ENCODE results near the gene PKD1L1. TPM values are rescaled to one million over a fixed set of nuclear protein-coding genes. Genes with fewer than 3 reads are reported as not detected.
A peak's percentile ranks its signal among the peaks of the same experiment; 100 is the strongest.

The PKD1L1 gene
- total RNA-seq, 6 donors from 2014 or later: 0.46 to 4.8 (median 0.75) TPM

DNA sequence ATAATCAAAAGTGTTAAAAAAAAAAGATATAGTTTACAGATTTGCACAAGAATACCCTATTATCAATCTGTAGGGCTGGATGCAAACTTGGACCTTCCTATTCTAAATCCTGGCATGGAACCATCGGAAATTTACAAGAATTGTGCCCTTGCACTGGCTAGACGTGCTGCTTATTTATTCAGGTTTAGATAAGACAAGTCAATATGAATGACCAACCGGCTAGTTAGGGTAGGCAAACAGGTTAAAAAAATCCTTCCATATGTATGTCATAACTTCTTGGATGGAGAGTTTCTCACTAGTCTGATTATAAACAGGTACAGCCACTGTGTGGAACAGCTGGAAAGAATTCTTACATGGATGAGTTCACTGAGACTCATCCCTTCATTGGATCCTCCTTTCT is 41.4 kb downstream of the PKD1L1 start:
- Histone ChIP-seq H3K4me3 (no peak overlapping the region), H3K36me3 (no peaks in the 10 kb centered on the region), H3K4me1 (no peaks in the 10 kb centered on the region), H3K27me3 (no peaks in the 10 kb centered on the region), H3K9me3 (no peaks in the 10 kb centered on the region), H3K27ac (no peak overlapping the region)
- ATAC-seq (ENCODE audit: low FRiP score in 2 of 2) (no peak), DNase-seq (no peak)
- WGBS, 2 donors: 67 to 78% methylated on average over 3 of the region's 3 CpGs
- no peak for TF ChIP-seq POLR2AphosphoS5 (IDR thresholded peaks at IDR 0.05)
- TF ChIP-seq, protein P1, sequence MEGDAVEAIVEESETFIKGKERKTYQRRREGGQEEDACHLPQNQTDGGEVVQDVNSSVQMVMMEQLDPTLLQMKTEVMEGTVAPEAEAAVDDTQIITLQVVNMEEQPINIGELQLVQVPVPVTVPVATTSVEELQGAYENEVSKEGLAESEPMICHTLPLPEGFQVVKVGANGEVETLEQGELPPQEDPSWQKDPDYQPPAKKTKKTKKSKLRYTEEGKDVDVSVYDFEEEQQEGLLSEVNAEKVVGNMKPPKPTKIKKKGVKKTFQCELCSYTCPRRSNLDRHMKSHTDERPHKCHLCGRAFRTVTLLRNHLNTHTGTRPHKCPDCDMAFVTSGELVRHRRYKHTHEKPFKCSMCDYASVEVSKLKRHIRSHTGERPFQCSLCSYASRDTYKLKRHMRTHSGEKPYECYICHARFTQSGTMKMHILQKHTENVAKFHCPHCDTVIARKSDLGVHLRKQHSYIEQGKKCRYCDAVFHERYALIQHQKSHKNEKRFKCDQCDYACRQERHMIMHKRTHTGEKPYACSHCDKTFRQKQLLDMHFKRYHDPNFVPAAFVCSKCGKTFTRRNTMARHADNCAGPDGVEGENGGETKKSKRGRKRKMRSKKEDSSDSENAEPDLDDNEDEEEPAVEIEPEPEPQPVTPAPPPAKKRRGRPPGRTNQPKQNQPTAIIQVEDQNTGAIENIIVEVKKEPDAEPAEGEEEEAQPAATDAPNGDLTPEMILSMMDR (IDR thresholded peaks at IDR 0.05): no peak

GRCh38 chr7:47905076-47905920 is 43.0 kb downstream of the PKD1L1 start:
- no peaks in the 10 kb centered on the region for H3K27me3 ChIP-seq
- no peak for TF ChIP-seq POLR2A (IDR thresholded peaks at IDR 0.05)
- no peak for TF ChIP-seq EP300 (IDR thresholded peaks at IDR 0.05)
- TF ChIP-seq POLR2AphosphoS5 (IDR thresholded peaks at IDR 0.05): no peak
- TF ChIP-seq, protein P1 (IDR thresholded peaks at IDR 0.05): no peak
- no peaks in the 10 kb centered on the region for H3K36me3 ChIP-seq
- no peak overlapping the region for H3K27ac ChIP-seq
- no peaks in the 10 kb centered on the region for H3K4me1 ChIP-seq
- no peak for ATAC-seq (ENCODE audit: low FRiP score in 2 of 2)
- DNase-seq: no peak
- no peak overlapping the region for H3K4me3 ChIP-seq
- WGBS, 2 donors: 80 to 83% methylated on average over 7 to 10 of the region's 10 CpGs
- H3K9me3 ChIP-seq: no peaks in the 10 kb centered on the region

GRCh38 chr7:47902013-47902412 is 46.3 kb downstream of the PKD1L1 start:
- 78 to 86% methylated on average over 4 of the region's 4 CpGs for WGBS, 2 donors
- Histone ChIP-seq H3K4me1 (no peaks in the 10 kb centered on the region), H3K4me3 (no peak overlapping the region), H3K9me3 (no peaks in the 10 kb centered on the region), H3K36me3 (no peaks in the 10 kb centered on the region), H3K27ac (no peak overlapping the region), H3K27me3 (no peaks in the 10 kb centered on the region)
- DNase-seq (no peak), ATAC-seq (ENCODE audit: low FRiP score in 2 of 2) (no peak)
- TF ChIP-seq EP300 (IDR thresholded peaks at IDR 0.05): no peak
- TF ChIP-seq POLR2AphosphoS5 (IDR thresholded peaks at IDR 0.05): no peak

DNA sequence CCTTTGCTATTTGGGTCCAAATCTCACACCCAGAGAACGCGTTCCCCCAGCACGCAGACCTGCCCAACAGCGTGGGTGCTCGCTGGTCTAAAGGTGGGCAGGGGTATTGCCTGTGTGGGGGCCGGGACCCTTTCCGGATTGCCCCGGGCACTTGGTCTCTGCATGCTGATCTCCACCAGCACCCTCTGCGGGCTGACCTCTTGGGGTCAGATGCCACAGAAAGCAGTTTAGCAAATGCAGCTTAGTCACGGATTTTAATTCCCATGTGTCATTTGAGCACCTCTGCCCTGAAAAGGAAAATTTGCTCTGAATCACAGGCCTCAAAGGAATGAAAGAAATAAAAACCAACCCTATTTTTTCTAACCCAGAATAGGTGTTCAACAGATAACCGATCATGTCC is 46.7 kb downstream of the PKD1L1 start:
- TF ChIP-seq POLR2AphosphoS5 (IDR thresholded peaks at IDR 0.05): no peak
- ATAC-seq (ENCODE audit: low FRiP score in 2 of 2): no peak
- Histone ChIP-seq H3K27me3 (no peaks in the 10 kb centered on the region), H3K9me3 (no peaks in the 10 kb centered on the region), H3K36me3 (no peaks in the 10 kb centered on the region), H3K4me3 (no peak overlapping the region), H3K4me1 (no peaks in the 10 kb centered on the region), H3K27ac (no peak overlapping the region)
- peak in 1 of 2 donors; percentile 30 for DNase-seq
- WGBS, 2 donors: 82 to 88% methylated on average over 11 of the region's 11 CpGs

GRCh38 chr7:47897831-47898230 is 50.4 kb downstream of the PKD1L1 start:
- Histone ChIP-seq H3K36me3 (no peaks in the 10 kb centered on the region), H3K27me3 (no peaks in the 10 kb centered on the region), H3K27ac (no peak overlapping the region), H3K4me3 (no peak overlapping the region), H3K9me3 (no peaks in the 10 kb centered on the region), H3K4me1 (no peaks in the 10 kb centered on the region)
- DNase-seq (no peak), ATAC-seq (ENCODE audit: low FRiP score in 2 of 2) (no peak)
- WGBS, 2 donors: 91% methylated on average over 4 of the region's 4 CpGs
- TF ChIP-seq POLR2AphosphoS5 (IDR thresholded peaks at IDR 0.05) (no peak), POLR2A (IDR thresholded peaks at IDR 0.05) (no peak), EP300 (IDR thresholded peaks at IDR 0.05) (no peak)
- TF ChIP-seq, protein P1 (IDR thresholded peaks at IDR 0.05): no peak
